Kidney tubule cell (primary cell): ENCODE results near the gene IGSF3.
A peak's percentile ranks its signal among the peaks of the same experiment; 100 is the strongest.

Experiments
- DNase-seq: peaks from one replicate; pipeline ENCODE4 v3.0.0-alpha.2; 2018; ENCODE audit warnings: low spot score

Gene IGSF3

GRCh38 chr1:116557323-116557878 is 110.1 kb downstream of the IGSF3 start:
- DNase-seq, result no peak

GRCh38 chr1:116556289-116557006 is 111.1 kb downstream of the IGSF3 start:
- peak; percentile 90 for DNase-seq

- DNase-seq, result no peak
These were observed 112.6 kb downstream of the IGSF3 start for GRCh38 chr1:116554924-116555323.

GRCh38 chr1:116553386-116554115 is 114.0 kb downstream of the IGSF3 start:
- peak; percentile 85 for DNase-seq

GRCh38 chr1:116546354-116546977 is 121.1 kb downstream of the IGSF3 start:
- no peak for DNase-seq

GRCh38 chr1:116545359-116545705 is 122.2 kb downstream of the IGSF3 start:
- DNase-seq, result no peak

- DNase-seq, result no peak
These were observed 122.8 kb downstream of the IGSF3 start for GRCh38 chr1:116544588-116545358.

GRCh38 chr1:116540088-116540487 is 127.4 kb downstream of the IGSF3 start:
- peak; percentile 32 for DNase-seq

GRCh38 chr1:116538544-116538943 is 129.0 kb downstream of the IGSF3 start:
- peak; percentile 80 for DNase-seq

- no peak for DNase-seq
These were observed 129.6 kb downstream of the IGSF3 start for GRCh38 chr1:116537898-116538297.

GRCh38 chr1:116537040-116537831 is 130.3 kb downstream of the IGSF3 start:
- DNase-seq, result peak; percentile 32

GRCh38 chr1:116534014-116534739 is 133.4 kb downstream of the IGSF3 start:
- no peak for DNase-seq

GRCh38 chr1:116533429-116533820 is 134.1 kb downstream of the IGSF3 start:
- DNase-seq, result no peak

GRCh38 chr1:116532671-116533428 is 134.7 kb downstream of the IGSF3 start:
- no peak for DNase-seq

GRCh38 chr1:116531917-116532316 is 135.6 kb downstream of the IGSF3 start:
- DNase-seq, result no peak

GRCh38 chr1:116529681-116530080 is 137.9 kb downstream of the IGSF3 start:
- no peak for DNase-seq

- DNase-seq, result peak; percentile 43
These were observed 138.3 kb downstream of the IGSF3 start for GRCh38 chr1:116529199-116529631.

GRCh38 chr1:116528329-116529083 is 139.0 kb downstream of the IGSF3 start:
- no peak for DNase-seq

- no peak for DNase-seq
These were observed 142.1 kb downstream of the IGSF3 start for GRCh38 chr1:116525440-116525839.
